Stimulated activated CD4-positive, alpha-beta T cell treated with anti-CD3 and anti-CD28 coated beads, Interleukin-15, amount 100 ng/mL, for 48 hours (primary cell): ENCODE results near the gene MEST.
"Not testable (repeated sequence)": the region's sequence is repeated elsewhere in the genome, so short reads cannot be mapped to it uniquely, and the experiment has no call there.

Source experiments
- DNase-seq, 2 donors: peaks; one replicate each; pipeline ENCODE4 v3.0.0-alpha.2; 2020; ENCODE audit warnings: low read depth in 2 of 2

MEST gene

GRCh38 chr7:130523519-130524125 lies 31.7 kb downstream of the MEST start:
- DNase-seq, result not testable (repeated sequence)

DNA sequence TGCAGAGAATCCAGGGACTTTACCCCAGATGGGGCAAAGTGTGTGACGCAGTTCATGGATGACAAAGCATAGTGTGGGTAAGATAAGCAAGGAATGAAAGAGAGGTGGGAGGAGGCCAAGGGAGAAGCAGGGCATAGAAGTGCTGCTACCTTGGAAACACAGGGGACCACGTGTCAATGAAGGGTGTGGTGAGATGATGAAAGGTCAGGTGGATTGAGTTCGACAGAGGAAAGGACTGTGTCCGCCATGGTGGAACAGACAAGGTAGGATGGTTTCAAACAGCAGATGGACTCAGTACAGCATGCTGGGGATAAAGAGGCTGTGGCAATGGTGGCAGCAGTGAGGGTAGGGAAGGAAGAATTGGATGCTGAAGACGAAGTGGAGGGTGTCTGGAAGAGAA lies 32.7 kb downstream of the MEST start:
- no peak for DNase-seq

GRCh38 chr7:130527752-130528355 lies 36.0 kb downstream of the MEST start:
- DNase-seq, result not testable (repeated sequence)

DNA sequence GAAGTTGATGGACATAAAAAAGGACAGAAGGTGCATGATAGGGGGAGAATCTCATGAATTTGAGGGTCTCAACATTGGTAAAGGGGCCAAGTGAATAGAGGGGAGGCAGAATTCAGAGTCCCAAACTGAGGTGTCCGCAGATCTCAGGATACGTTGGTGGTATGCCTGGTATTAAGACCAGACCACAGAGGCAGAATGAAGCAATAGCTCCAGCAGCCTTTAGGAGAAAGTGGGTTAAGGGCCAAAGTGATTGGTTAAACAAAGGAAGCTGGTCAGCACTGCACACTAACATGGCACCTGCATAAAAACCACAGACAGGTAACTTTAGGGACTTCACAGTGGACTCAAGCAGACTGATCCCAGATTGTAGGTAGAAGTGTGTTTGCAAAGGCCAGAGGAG lies 37.5 kb downstream of the MEST start:
- DNase-seq, result no peak

GRCh38 chr7:130537894-130538293 lies 46.0 kb downstream of the MEST start:
- DNase-seq, result not testable (repeated sequence)

- DNase-seq, result not testable (repeated sequence)
Observed at GRCh38 chr7:130541287-130541686, 49.4 kb downstream of the MEST start.

DNA sequence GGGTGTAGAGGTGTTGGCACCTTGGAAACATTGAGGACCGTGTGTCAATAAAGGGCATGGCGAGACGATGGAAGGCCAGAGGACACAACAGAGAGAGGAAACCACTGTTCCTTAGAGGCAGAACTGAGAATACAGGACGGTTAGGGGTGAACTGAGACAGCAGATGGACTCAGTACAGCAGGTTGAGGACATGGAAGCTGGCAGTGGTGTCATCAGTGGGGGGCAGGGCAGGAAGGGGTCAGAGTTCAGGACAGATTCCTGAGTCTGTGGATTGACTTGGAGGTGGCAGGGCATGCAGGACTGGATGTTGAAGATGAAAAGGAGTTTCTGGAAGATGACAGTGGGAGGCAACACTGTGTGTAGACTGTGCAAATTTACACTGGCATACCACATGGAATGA lies 50.4 kb downstream of the MEST start:
- not testable (repeated sequence) for DNase-seq

DNA sequence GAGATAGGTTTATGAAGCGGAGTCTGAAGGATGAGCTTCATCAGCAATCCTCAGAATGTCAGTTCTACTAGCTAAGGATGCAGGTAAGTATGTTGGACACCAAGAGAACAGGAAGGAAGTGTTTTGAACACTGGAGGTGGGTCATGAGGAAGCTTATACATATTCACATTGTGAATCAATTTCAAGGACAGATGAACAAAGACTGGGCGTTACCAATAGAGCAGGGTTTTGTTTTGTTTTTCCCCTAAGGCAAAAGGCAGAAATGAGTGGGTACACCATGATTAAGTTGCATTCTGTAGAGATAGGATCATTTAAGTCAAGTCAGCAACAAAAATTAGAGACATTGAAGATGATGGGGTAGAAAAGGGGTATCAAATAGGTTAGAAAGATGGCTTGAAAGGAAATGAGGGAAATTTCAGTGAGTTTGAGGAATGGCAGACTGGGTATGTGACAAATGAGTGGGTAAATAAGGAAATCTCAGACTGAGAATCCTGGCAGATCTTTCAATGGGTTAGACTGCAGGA lies 51.7 kb downstream of the MEST start:
- no peak for DNase-seq

DNA sequence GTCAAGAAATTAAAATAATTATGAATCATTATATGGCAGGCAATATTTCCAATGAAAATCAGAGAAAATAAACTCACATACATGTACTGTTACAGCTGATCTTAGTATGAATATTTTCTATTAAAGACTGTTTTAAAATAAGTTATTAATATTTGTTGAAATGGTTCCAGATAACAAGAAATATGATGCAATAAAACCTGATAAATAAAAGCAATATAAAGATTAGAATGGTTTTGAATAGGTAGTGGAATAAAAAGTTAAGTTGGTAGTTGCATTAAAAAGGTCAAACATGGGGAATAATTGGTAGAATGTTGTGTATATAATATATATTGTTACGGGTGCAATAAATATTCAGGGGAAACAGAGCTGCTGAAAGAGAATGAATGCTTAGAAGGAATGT lies 52.5 kb downstream of the MEST start:
- no peak for DNase-seq

GRCh38 chr7:130553398-130554029 lies 61.6 kb downstream of the MEST start:
- no peak for DNase-seq

- DNase-seq, result no peak
Observed at GRCh38 chr7:130554481-130554880, 62.6 kb downstream of the MEST start.
